HK-2 (cell line): Measurements from ENCODE around the gene WDR7.

Source experiments
- DNase-seq: peaks from one replicate; pipeline ENCODE4 v3.0.0-alpha.2; 2018; ENCODE audit not compliant: unreplicated experiment

WDR7 gene

GRCh38 chr18:56889621-56890020 is 238.5 kb downstream of the WDR7 start:
- DNase-seq: no peak

GRCh38 chr18:56890632-56891031 is 239.5 kb downstream of the WDR7 start:
- DNase-seq: peak; percentile 7

- no peak for DNase-seq
Measured at GRCh38 chr18:56891116-56891515, 240.0 kb downstream of the WDR7 start.

GRCh38 chr18:56891870-56892269 is 240.7 kb downstream of the WDR7 start:
- DNase-seq: no peak

- no peak for DNase-seq
Measured at GRCh38 chr18:56897122-56897521, 246.0 kb downstream of the WDR7 start.

- DNase-seq: no peak
Measured at GRCh38 chr18:56899660-56900059, 248.5 kb downstream of the WDR7 start.

- no peak for DNase-seq
Measured at GRCh38 chr18:56900195-56901094, 249.3 kb downstream of the WDR7 start.

GRCh38 chr18:56901919-56902318 is 250.8 kb downstream of the WDR7 start:
- DNase-seq: no peak

GRCh38 chr18:56902653-56903052 is 251.5 kb downstream of the WDR7 start:
- DNase-seq: no peak

GRCh38 chr18:56903686-56904085 is 252.5 kb downstream of the WDR7 start:
- DNase-seq: no peak

- no peak for DNase-seq
Measured at GRCh38 chr18:56907771-56908170, 256.6 kb downstream of the WDR7 start.

GRCh38 chr18:56910237-56910636 is 259.1 kb downstream of the WDR7 start:
- DNase-seq: no peak

GRCh38 chr18:56910967-56911366 is 259.8 kb downstream of the WDR7 start:
- DNase-seq: no peak

- no peak for DNase-seq
Measured at GRCh38 chr18:56913941-56914340, 262.8 kb downstream of the WDR7 start.

GRCh38 chr18:56919190-56919589 is 268.0 kb downstream of the WDR7 start:
- no peak for DNase-seq

GRCh38 chr18:56921896-56922480 is 270.8 kb downstream of the WDR7 start:
- no peak for DNase-seq

- DNase-seq: no peak
Measured at GRCh38 chr18:56926734-56927133, 275.6 kb downstream of the WDR7 start.

- DNase-seq: no peak
Measured at GRCh38 chr18:56927786-56928185, 276.6 kb downstream of the WDR7 start.

GRCh38 chr18:56929886-56930285 is 278.7 kb downstream of the WDR7 start:
- no peak for DNase-seq

GRCh38 chr18:56933472-56933871 is 282.3 kb downstream of the WDR7 start:
- DNase-seq: no peak

- no peak for DNase-seq
Measured at GRCh38 chr18:56934131-56934530, 283.0 kb downstream of the WDR7 start.

GRCh38 chr18:56934906-56935305 is 283.7 kb downstream of the WDR7 start:
- no peak for DNase-seq

GRCh38 chr18:56935434-56936040 is 284.4 kb downstream of the WDR7 start:
- DNase-seq: no peak
